Activated T-helper 2 cell treated with anti-CD3 and anti-CD28 coated beads, Interferon-gamma antibody, Interleukin-2, Interleukin-4, amounts not matched to agents 10 μg/mL and 5 μg/mL and 100 μg/mL, durations not matched to agents 14 hours and 24 hours and 36 hours (primary cell): ENCODE results near the gene MMP14. TPM values are rescaled to one million over a fixed set of nuclear protein-coding genes. Genes with fewer than 3 reads are reported as not detected.

ENCODE experiments used
- DNase-seq: peaks from one replicate; pipeline ENCODE4 v3.0.0; 2021; ENCODE audit warnings: low spot score
- H3K27ac Mint-ChIP-seq: one replicate; pipeline ENCODE4 v1.8.0; 2021; ENCODE audit warnings: mixed read lengths
- H3K27me3 Mint-ChIP-seq: one replicate; pipeline ENCODE4 v1.8.0; 2021; ENCODE audit warnings: low read depth, mixed read lengths
- H3K36me3 Mint-ChIP-seq: one replicate; pipeline ENCODE4 v1.8.0; 2021; ENCODE audit warnings: low read depth, mixed read lengths
- H3K4me1 Mint-ChIP-seq: one replicate; pipeline ENCODE4 v1.8.0; 2021; ENCODE audit warnings: low read depth, mixed read lengths
- H3K4me3 Mint-ChIP-seq: one replicate; pipeline ENCODE4 v1.8.0; 2021; ENCODE audit warnings: low read depth, mild to moderate bottlenecking, moderate library complexity, mixed read lengths
- H3K9me3 Mint-ChIP-seq: one replicate; pipeline ENCODE4 v1.8.0; 2021; ENCODE audit warnings: mixed read lengths
- intact Hi-C: fragments of 100-400 bp; cut with micrococcal nuclease; formaldehyde crosslinking; loops from one replicate; pipeline ENCODE4 v1.15.1; 2023
- total RNA-seq: library from RNA; stranded (reverse); gene quantifications from 2 replicates; pipeline ENCODE4 v1.2.3, GENCODE V29; 2022

MMP14 gene
- total RNA-seq, 1 donor from 2014 or later = 2.7 TPM

DNA sequence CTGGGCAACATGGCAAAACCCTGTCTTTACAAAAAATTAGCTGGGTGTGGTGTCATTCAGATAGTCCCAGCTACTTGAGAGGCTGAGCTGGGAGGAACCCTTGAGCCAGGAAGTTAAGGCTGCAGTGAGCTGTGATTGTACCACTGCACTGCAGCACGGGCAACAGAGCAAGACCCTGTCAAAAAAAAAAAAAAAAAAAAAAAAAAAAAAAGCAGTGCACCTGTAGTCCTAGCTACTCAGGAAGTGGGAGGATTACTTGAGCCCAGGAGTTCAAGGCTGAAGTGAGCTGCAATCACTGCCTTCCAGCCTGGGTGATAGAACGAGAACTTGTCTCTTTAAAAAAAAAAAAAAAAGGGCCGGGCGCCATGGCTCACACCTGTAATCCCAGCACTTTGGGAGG, 52.3 kb downstream of the MMP14 start:
- Mint-ChIP-seq H3K4me1 (peaks cover 26% of the 10 kb centered on the region), H3K27ac (no peak overlapping the region), H3K4me3 (no peak overlapping the region), H3K27me3 (peaks cover 4% of the 10 kb centered on the region), H3K36me3 (no peaks in the 10 kb centered on the region), H3K9me3 (no peaks in the 10 kb centered on the region)
- intact Hi-C loops = no loop called here
- DNase-seq = no peak

DNA sequence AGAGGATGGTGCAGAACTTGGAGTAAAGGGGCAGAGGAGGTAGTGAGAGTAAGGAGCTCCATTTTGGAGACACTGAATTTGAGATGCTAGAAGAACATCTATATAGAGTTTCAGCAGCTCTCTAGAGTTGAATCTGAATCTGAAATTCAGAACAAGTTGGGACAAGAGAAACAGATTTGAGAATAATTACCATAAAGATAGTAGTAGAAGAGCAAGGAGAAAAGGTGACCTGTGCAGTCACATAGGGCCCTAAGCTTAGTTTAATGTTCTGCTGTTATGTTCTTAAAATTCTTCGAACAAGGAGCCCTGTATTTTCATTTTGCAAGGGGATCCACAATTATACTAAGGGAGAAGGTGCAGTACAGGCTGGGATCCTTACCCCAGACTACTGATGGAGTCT, 54.0 kb downstream of the MMP14 start:
- no peaks in the 10 kb centered on the region for H3K9me3 Mint-ChIP-seq
- no peak overlapping the region for H3K4me3 Mint-ChIP-seq
- H3K4me1 Mint-ChIP-seq = peaks cover 24% of the 10 kb centered on the region
- no peak for DNase-seq
- H3K27me3 Mint-ChIP-seq = peaks cover 4% of the 10 kb centered on the region
- H3K27ac Mint-ChIP-seq = no peak overlapping the region
- intact Hi-C loops = no loop called here
- no peaks in the 10 kb centered on the region for H3K36me3 Mint-ChIP-seq

DNA sequence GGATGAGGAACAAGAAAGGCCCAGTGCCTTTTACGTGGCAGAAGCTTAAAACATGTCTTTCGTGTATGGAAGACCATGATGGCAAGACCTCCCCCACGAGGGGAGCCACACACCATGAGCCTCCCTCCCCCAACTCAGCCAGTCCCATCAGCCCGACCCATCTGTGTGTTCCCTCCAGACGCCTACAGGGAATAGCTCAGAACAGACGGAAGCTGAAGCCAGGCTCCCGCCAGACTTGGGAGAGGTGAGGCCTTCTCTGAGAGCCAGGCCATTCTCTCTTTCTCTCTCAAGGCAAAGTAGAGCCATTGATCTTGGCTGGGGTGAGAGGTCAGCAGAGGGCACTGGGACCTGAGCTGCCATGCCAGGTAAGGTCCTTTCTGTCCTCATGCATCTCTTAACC, 56.1 kb downstream of the MMP14 start:
- peaks cover 15% of the 10 kb centered on the region for H3K4me1 Mint-ChIP-seq
- H3K36me3 Mint-ChIP-seq = peaks cover 5% of the 10 kb centered on the region
- intact Hi-C loops = no loop called here
- H3K27me3 Mint-ChIP-seq = no peaks in the 10 kb centered on the region
- no peak overlapping the region for H3K27ac Mint-ChIP-seq
- DNase-seq = no peak
- H3K9me3 Mint-ChIP-seq = no peaks in the 10 kb centered on the region
- no peak overlapping the region for H3K4me3 Mint-ChIP-seq

DNA sequence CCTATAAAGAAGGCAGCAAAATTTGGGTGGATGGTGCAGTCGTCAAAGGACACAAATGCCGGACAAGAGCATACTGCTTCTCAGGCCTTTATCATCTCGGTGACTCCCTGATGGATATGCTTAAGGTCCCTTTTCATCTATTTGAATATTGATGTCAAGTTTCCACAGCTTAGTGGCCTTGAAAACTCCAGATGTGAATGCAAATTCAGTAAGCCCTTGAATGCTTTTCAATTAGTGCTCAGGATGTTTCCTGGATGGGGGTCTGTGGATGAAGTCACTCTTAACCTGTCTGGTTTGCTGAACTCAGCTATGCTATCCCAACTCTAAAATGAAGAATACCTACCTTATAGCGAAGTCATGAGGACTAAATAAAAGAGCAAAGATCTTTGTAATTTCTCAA, 57.3 kb downstream of the MMP14 start:
- DNase-seq = no peak
- H3K27ac Mint-ChIP-seq = no peak overlapping the region
- no peaks in the 10 kb centered on the region for H3K27me3 Mint-ChIP-seq
- H3K9me3 Mint-ChIP-seq = no peaks in the 10 kb centered on the region
- H3K4me3 Mint-ChIP-seq = no peak overlapping the region
- H3K4me1 Mint-ChIP-seq = peaks cover 14% of the 10 kb centered on the region
- intact Hi-C loops = no loop called here
- H3K36me3 Mint-ChIP-seq = peaks cover 8% of the 10 kb centered on the region

DNA sequence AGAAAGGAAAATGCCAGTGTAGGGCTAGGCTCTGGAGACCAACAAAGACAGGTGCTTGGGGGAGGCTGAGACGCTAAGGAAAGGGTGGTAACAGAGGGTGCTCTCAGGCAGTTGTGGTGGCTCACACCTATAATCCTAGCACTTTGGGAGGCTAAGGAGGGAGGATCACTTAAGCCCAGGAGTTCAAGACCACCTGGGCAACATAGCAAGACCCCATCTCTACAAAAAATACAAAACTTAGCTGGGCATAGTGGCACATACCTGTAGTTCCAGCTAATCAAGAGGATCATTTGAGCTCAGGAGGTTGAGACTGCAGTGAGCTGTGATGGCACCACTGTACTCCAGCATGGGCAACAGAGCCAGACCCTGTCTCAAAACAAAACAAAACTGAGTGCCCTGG, 59.0 kb downstream of the MMP14 start:
- no peak for DNase-seq
- no peaks in the 10 kb centered on the region for H3K27me3 Mint-ChIP-seq
- intact Hi-C loops = no loop called here
- H3K4me3 Mint-ChIP-seq = no peak overlapping the region
- H3K27ac Mint-ChIP-seq = no peak overlapping the region
- H3K9me3 Mint-ChIP-seq = no peaks in the 10 kb centered on the region
- peaks cover 13% of the 10 kb centered on the region for H3K4me1 Mint-ChIP-seq
- H3K36me3 Mint-ChIP-seq = peaks cover 11% of the 10 kb centered on the region

DNA sequence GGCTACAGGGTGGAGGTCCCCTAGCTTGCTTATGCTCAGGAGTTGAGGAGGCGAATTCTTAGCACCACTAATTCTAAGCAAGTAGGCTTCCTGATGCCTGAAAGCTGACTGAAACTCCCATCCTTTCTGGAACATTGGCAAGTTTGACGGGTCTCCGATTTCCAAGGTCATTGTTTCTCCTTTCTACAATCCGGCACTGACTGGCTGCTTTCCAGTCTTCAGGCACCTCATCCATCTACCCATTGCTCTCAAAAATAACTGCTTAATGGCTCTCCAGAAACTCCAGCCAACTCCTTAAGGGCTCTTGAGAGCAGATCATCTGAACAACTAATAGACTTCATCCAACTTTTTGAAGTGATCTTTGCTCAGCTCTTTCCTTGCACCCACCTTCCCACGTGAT, 60.0 kb downstream of the MMP14 start:
- no peaks in the 10 kb centered on the region for H3K9me3 Mint-ChIP-seq
- H3K4me3 Mint-ChIP-seq = no peak overlapping the region
- peaks cover 19% of the 10 kb centered on the region for H3K4me1 Mint-ChIP-seq
- no peaks in the 10 kb centered on the region for H3K27me3 Mint-ChIP-seq
- H3K27ac Mint-ChIP-seq = no peak overlapping the region
- intact Hi-C loops = no loop called here
- H3K36me3 Mint-ChIP-seq = peaks cover 19% of the 10 kb centered on the region
- DNase-seq = no peak

DNA sequence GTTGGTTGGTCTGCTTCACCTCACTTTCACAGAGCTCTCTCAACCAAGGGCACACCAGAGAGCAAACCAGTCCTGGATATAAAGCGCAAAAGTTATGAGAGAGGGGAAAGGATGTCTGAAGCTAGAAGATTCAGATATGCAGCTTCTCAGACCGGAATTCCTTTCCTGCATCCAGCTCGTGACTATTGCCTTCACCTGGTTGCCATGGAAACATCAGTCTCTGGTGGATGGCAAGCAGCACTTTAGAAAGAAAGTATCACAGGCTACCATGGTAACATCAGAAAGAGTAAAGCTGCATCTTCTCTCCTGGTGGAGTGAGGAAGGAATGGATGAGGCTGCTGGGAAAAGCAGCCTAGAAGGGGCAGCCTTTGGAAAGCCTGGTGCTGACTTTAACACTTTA, 60.4 kb downstream of the MMP14 start:
- Mint-ChIP-seq H3K9me3 (no peaks in the 10 kb centered on the region), H3K4me1 (peaks cover 19% of the 10 kb centered on the region), H3K36me3 (peaks cover 22% of the 10 kb centered on the region), H3K4me3 (no peak overlapping the region), H3K27me3 (no peaks in the 10 kb centered on the region), H3K27ac (no peak overlapping the region)
- no peak for DNase-seq
- intact Hi-C loops = no loop called here

DNA sequence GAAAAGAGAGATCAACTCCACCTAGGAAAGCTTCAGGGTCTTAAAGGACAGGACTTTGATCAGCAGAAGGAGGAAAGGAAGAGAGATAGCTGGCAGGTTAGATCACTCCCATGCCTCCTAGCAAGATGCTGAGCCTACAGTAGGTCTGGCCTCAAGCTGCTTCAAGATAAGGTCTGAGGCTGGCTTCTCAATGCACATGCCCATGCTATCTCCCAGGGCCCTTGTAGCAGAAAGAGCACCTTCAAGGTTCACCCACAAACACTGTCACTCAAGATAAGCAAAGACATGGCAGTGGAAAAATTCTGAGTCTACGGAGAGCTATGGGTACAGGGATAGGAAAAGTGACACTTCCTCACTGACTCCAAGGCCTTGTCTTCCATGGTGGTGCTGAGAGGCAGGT, 61.0 kb downstream of the MMP14 start:
- Mint-ChIP-seq H3K4me1 (peaks cover 19% of the 10 kb centered on the region), H3K9me3 (no peaks in the 10 kb centered on the region), H3K4me3 (no peak overlapping the region), H3K36me3 (peaks cover 27% of the 10 kb centered on the region), H3K27ac (no peak overlapping the region), H3K27me3 (no peaks in the 10 kb centered on the region)
- no peak for DNase-seq
- intact Hi-C loops = no loop called here

Other genes with a start within 250 kb of the MMP14 start
- gene DAD1, start 247.4 kb upstream of the MMP14 start, total RNA-seq = 246 and 256 TPM in 2 replicates
- 9.2 and 10.8 TPM in 2 replicates for gene ABHD4, start 238.3 kb upstream of the MMP14 start, total RNA-seq
- gene OR6J1, start 192.2 kb upstream of the MMP14 start, total RNA-seq = not detected in 2 replicates
- 114 and 123 TPM in 2 replicates for gene OXA1L, start 69.9 kb upstream of the MMP14 start, total RNA-seq
- gene SLC7A7, start 21.1 kb upstream of the MMP14 start, total RNA-seq = 0.25 TPM in 1 of 2 replicates, not detected in the other
- gene MRPL52, start 6.7 kb upstream of the MMP14 start, total RNA-seq = 173 and 175 TPM in 2 replicates
- gene LRP10, start 35.2 kb downstream of the MMP14 start, total RNA-seq = 38.9 and 40.5 TPM in 2 replicates
- 0.28 and 0.30 TPM in 2 replicates for gene REM2, start 46.6 kb downstream of the MMP14 start, total RNA-seq
- 77.3 and 81.1 TPM in 2 replicates for gene RBM23, start 82.6 kb downstream of the MMP14 start, total RNA-seq
- gene PRMT5, start 92.8 kb downstream of the MMP14 start, total RNA-seq = 147 and 152 TPM in 2 replicates
- gene HAUS4, start 120.5 kb downstream of the MMP14 start, total RNA-seq = 63.5 and 65.5 TPM in 2 replicates
- gene AJUBA, start 146.0 kb downstream of the MMP14 start, total RNA-seq = 1.5 and 2.1 TPM in 2 replicates
- gene C14orf93, start 173.6 kb downstream of the MMP14 start, total RNA-seq = 9.1 and 9.2 TPM in 2 replicates
- 124 and 134 TPM in 2 replicates for gene PSMB5, start 198.3 kb downstream of the MMP14 start, total RNA-seq
- not detected in 2 replicates for gene PSMB11, start 205.6 kb downstream of the MMP14 start, total RNA-seq
- gene CDH24, start 220.9 kb downstream of the MMP14 start, total RNA-seq = 1.4 and 2.1 TPM in 2 replicates